Activated CD4-positive, alpha-beta T cell treated with anti-CD3 and anti-CD28 coated beads, Interleukin-2, amount 10 ng/mL, durations not matched to agents 7 days and 5 days (primary cell): ENCODE results near the gene FITM1. TPM values are rescaled to one million over a fixed set of nuclear protein-coding genes. Genes with fewer than 3 reads are reported as not detected.

ENCODE experiments used
- CTCF ChIA-PET: fragments of 350-600 bp; sonication (Branson Sonifier 250); formaldehyde crosslinking; loops from one replicate; lab custom pipeline; 2021; ENCODE audit warnings: antibody characterized with exemption; lab: Charles Lee
- POLR2A ChIA-PET: fragments of 350-600 bp; sonication (Branson Sonifier 250); formaldehyde crosslinking; loops from one replicate; lab custom pipeline; 2021; ENCODE audit warnings: antibody characterized with exemption; lab: Charles Lee
- DNase-seq: peaks from one replicate; pipeline ENCODE4 v3.0.0-alpha.2; 2020
- H3K27ac Mint-ChIP-seq: one replicate; pipeline ENCODE4 v1.8.0; 2021; ENCODE audit warnings: mild to moderate bottlenecking, moderate library complexity, mixed read lengths
- H3K27me3 Mint-ChIP-seq: one replicate; pipeline ENCODE4 v1.8.0; 2021; ENCODE audit warnings: mixed read lengths
- H3K36me3 Mint-ChIP-seq: one replicate; pipeline ENCODE4 v1.8.0; 2021; ENCODE audit warnings: low read depth, mixed read lengths
- H3K4me1 Mint-ChIP-seq: one replicate; pipeline ENCODE4 v1.8.0; 2021; ENCODE audit warnings: mixed read lengths
- H3K4me3 Mint-ChIP-seq: one replicate; pipeline ENCODE4 v1.8.0; 2021; ENCODE audit warnings: mild to moderate bottlenecking, moderate library complexity, mixed read lengths
- H3K9me3 Mint-ChIP-seq: one replicate; pipeline ENCODE4 v1.8.0; 2021; ENCODE audit warnings: mixed read lengths
- total RNA-seq, 2 experiments: library from RNA; stranded (reverse); gene quantifications; one replicate each; pipeline ENCODE4 v1.2.3, GENCODE V29; 2021

FITM1 gene
- total RNA-seq, 2 experiments from 2014 or later, result 1.9 to 2.0 TPM

DNA sequence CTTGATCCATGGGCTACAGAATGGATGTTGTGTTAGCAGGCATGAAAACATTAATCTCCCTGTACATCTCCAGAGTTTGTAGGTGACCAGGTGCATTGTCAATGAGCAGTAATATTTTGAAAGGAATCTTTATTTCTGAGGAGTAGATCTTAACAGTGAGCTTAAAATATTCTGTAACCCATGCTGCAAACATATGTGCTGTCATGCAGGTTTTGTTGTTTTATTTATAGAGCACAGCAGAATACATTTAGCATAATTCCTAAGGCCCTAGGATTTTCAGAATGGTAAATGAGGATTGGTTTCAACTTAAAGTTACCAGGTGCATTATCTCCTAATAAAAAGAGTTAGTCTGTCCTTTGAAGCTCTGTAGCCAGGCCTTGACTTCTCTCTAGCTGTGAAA, 3.5 kb upstream of the FITM1 start:
- Mint-ChIP-seq H3K36me3 (peaks cover 14% of the 10 kb centered on the region), H3K9me3 (no peaks in the 10 kb centered on the region), H3K27ac (peak overlapping the region; percentile 3), H3K27me3 (no peaks in the 10 kb centered on the region), H3K4me3 (no peak overlapping the region), H3K4me1 (peaks cover 11% of the 10 kb centered on the region)
- ChIA-PET CTCF (interaction anchor here (0.8 to 2.0 kb wide), 4 partner anchors 10 to 12 kb away, joined by 3 to 10 read pairs (median 5); partner anchors contain the start of genes DCAF11 and NRL), POLR2A (no interaction called here)
- DNase-seq, result no peak

DNA sequence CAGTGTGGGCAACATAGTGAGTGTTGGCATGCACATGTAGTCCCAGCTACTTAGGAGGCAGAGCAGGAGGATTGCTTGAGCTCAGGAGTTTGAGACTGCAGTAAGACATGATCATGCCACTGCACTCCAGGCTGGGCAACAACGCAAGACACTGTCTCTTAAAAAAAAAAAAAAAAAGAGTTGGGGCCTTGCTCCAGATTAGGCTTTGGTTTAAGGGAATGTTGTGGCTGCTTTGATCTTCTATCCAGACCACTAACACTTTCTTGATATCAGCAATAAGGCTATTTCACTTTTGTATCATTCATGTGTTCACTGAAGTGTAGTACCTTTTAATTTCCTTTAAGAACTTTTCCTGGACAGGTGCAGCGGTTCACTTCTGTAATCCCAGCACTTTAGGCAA, 2.8 kb upstream of the FITM1 start:
- H3K27ac Mint-ChIP-seq, result no peak overlapping the region
- H3K4me1 Mint-ChIP-seq, result peaks cover 18% of the 10 kb centered on the region
- CTCF ChIA-PET, result interaction anchor here (0.8 to 1.6 kb wide), 3 partner anchors 10 to 12 kb away, joined by 3 to 5 read pairs (median 5); no protein-coding TSS in a partner anchor
- no peak overlapping the region for H3K4me3 Mint-ChIP-seq
- no peaks in the 10 kb centered on the region for H3K27me3 Mint-ChIP-seq
- DNase-seq, result no peak
- POLR2A ChIA-PET, result no interaction called here
- no peaks in the 10 kb centered on the region for H3K9me3 Mint-ChIP-seq
- peaks cover 12% of the 10 kb centered on the region for H3K36me3 Mint-ChIP-seq

DNA sequence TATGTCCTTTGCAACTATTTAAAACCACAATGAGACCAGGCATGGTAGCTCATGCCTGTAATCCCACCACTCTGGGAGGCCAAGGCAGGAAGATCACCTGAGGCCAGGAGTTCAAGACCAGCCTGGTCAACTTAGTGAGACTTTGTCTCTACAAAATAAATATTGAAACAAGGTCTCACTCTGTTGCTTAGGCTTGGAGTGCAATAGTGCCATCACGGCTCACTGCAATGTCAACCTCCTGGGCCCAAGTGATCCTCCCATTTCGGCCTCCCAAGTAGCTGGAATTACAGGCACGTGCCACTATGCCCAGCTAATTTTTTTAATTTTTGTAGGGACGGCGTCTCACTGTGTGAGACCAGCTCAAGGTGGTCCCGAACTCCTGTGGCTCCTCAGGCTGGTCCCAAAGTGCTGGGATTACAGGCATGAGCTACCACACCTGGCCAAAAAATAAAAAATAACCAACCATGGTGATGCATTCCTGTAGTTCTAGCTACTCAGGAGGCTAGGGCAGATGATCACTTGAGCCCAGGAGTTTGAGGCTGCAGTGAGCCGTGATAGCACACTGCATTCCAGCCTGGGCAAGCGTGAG, 955 bp upstream of the FITM1 start:
- Mint-ChIP-seq H3K27me3 (no peaks in the 10 kb centered on the region), H3K4me3 (no peak overlapping the region), H3K27ac (no peak overlapping the region), H3K36me3 (peaks cover 2% of the 10 kb centered on the region), H3K4me1 (peaks cover 23% of the 10 kb centered on the region), H3K9me3 (no peaks in the 10 kb centered on the region)
- DNase-seq, result no peak
- CTCF ChIA-PET, result interaction anchor here (0.7 to 1.2 kb wide), 2 partner anchors 13 to 17 kb away, joined by 3 read pairs; partner anchors contain the start of gene PSME2
- POLR2A ChIA-PET, result no interaction called here

DNA sequence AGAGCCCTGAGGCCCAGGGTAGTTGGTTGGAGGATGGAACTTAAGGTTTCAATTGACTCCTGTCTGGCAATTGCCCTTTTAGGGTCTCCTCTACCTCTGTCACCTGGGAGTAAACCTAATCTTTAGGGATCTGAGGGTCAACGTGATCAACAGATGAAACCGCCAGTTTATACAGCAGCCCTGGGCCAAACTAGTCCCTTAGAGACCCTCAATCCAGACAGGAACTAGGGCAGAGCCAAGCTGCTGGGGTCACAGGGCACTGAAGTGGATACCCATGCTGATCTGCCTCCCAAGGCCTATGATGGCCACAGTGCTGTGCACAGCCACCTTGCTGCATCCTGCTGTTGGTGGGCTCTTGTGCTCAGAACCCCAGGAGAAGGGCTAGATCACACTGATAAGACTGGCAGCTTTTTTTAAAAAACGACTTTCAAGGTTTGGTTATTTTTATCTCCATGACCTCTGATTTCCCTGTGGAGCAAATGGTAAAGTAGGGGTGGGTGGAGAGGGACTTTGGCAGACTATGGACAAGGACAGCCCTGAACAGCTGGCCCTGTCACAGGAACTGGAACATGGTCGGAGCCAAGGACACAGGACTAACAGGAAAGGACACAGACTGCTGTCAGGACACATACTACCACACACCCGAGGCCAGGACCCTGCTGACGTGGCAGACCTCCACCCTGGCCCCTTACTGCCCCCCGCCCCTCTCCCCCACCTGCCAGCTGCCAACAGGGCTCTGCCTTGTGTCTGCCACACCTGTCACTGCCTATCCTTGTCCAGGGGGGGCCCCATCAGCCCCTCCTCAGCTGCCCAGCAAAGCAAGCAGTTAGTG, 474 bp downstream of the FITM1 start:
- no peak for DNase-seq
- H3K27ac Mint-ChIP-seq, result no peak overlapping the region
- H3K4me3 Mint-ChIP-seq, result no peak overlapping the region
- no peaks in the 10 kb centered on the region for H3K9me3 Mint-ChIP-seq
- no peaks in the 10 kb centered on the region for H3K27me3 Mint-ChIP-seq
- no peaks in the 10 kb centered on the region for H3K36me3 Mint-ChIP-seq
- POLR2A ChIA-PET, result no interaction called here
- CTCF ChIA-PET, result interaction anchor here (0.7 kb wide), 1 partner anchor 21 kb away, joined by 3 read pairs; no protein-coding TSS in a partner anchor
- peaks cover 29% of the 10 kb centered on the region for H3K4me1 Mint-ChIP-seq

DNA sequence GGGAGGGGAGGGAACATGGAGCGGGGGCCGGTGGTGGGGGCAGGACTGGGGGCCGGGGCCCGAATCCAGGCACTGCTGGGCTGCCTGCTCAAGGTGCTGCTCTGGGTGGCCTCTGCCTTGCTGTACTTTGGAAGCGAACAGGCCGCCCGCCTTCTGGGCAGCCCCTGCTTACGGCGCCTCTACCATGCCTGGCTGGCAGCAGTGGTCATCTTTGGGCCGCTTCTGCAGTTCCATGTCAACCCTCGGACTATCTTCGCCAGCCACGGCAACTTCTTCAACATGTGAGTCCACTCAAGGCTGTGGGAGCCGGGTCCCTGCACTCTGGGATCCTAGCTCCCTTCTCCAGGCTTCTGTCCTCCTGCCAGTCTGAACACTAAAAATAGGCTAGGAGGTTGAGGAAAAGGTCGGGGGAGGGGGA, 1.1 kb downstream of the FITM1 start:
- ChIA-PET POLR2A (no interaction called here), CTCF (interaction anchor here (0.8 to 1.2 kb wide), 4 partner anchors 15 to 41 kb away, joined by 3 to 4 read pairs (median 4); partner anchors contain the start of gene IRF9)
- Mint-ChIP-seq H3K27me3 (no peaks in the 10 kb centered on the region), H3K27ac (peak overlapping the region; percentile 50), H3K9me3 (no peaks in the 10 kb centered on the region), H3K36me3 (peaks cover 2% of the 10 kb centered on the region), H3K4me1 (peaks cover 29% of the 10 kb centered on the region), H3K4me3 (no peak overlapping the region)
- no peak for DNase-seq

DNA sequence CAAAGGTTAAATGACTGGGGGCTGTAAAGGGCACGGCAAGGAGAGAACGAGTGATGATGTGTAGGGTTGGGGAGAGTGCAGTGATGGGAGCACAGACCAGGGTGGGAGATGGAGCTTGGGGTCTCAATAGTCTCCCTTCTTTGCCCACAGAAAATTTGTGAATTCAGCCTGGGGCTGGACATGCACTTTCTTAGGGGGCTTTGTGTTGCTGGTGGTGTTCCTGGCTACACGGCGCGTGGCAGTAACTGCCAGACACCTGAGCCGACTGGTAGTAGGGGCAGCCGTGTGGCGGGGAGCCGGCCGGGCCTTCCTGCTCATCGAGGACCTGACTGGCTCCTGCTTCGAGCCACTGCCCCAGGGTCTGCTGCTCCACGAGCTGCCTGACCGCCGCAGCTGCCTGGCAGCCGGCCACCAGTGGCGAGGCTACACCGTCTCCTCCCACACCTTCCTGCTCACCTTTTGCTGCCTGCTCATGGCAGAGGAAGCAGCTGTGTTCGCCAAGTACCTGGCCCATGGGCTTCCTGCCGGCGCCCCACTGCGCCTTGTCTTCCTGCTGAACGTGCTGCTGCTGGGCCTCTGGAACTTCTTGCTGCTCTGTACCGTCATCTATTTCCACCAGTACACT, 1.7 kb downstream of the FITM1 start:
- POLR2A ChIA-PET, result no interaction called here
- peaks cover 34% of the 10 kb centered on the region for H3K4me1 Mint-ChIP-seq
- no peak overlapping the region for H3K4me3 Mint-ChIP-seq
- CTCF ChIA-PET, result interaction anchor here (0.8 to 2.4 kb wide), 6 partner anchors 9 to 42 kb away, joined by 3 to 7 read pairs (median 4); partner anchors contain the start of genes DCAF11, EMC9, IRF9 and NRL
- DNase-seq, result no peak
- no peaks in the 10 kb centered on the region for H3K27me3 Mint-ChIP-seq
- no peaks in the 10 kb centered on the region for H3K9me3 Mint-ChIP-seq
- H3K27ac Mint-ChIP-seq, result peak overlapping the region; percentile 85
- peaks cover 8% of the 10 kb centered on the region for H3K36me3 Mint-ChIP-seq

DNA sequence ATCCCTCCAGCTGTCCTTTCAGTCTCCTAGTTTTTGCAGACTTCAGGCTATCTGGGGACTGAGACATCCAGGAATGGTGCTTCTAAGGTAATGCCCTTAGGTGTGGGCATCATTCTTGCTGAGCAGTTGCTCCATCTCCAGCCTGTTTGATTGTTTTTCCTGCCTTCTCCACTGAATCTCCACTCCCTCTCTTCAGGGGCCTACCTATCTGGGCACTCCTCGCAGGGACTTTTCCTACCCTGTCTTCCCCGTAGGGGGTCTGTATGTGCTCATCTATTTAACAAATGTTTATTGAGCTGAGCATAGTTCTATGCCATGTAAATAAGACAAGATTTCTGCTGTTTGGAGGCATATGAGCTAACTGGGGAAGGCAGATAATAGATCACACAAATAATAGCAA, 2.5 kb downstream of the FITM1 start:
- peaks cover 13% of the 10 kb centered on the region for H3K36me3 Mint-ChIP-seq
- DNase-seq, result no peak
- POLR2A ChIA-PET, result interaction anchor here (0.7 kb wide), 1 partner anchor 577 kb away, joined by 8 read pairs; the partner anchor contains the start of gene THTPA
- H3K4me3 Mint-ChIP-seq, result no peak overlapping the region
- no peaks in the 10 kb centered on the region for H3K9me3 Mint-ChIP-seq
- no peaks in the 10 kb centered on the region for H3K27me3 Mint-ChIP-seq
- H3K27ac Mint-ChIP-seq, result peak overlapping the region; percentile 85
- CTCF ChIA-PET, result interaction anchor here (0.7 to 2.4 kb wide), 3 partner anchors 8 to 25 kb away, joined by 3 to 7 read pairs (median 3); partner anchors contain the start of genes DCAF11, EMC9 and NRL
- peaks cover 39% of the 10 kb centered on the region for H3K4me1 Mint-ChIP-seq

DNA sequence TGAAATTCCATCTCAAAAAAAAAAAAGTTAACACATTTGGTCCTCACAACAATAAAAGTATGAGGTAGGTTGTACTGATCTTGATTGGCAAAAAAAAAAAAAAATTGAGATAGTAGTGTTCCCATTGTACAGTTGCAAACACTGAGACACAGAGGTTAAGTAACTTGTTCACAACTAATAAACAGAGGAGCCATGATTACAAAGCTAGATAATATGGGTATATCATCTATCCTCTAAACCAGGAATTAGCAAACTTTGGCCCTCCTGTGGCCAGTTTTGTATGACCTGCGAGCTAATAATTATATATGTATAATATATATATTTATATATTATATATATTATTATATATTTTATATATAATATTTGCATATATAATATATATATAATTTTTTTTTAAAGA, 3.3 kb downstream of the FITM1 start:
- Mint-ChIP-seq H3K36me3 (peaks cover 21% of the 10 kb centered on the region), H3K4me1 (peaks cover 46% of the 10 kb centered on the region), H3K9me3 (no peaks in the 10 kb centered on the region), H3K27me3 (no peaks in the 10 kb centered on the region), H3K4me3 (no peak overlapping the region), H3K27ac (no peak overlapping the region)
- POLR2A ChIA-PET, result interaction anchor here (0.7 kb wide), 1 partner anchor 578 kb away, joined by 8 read pairs; the partner anchor contains the start of gene THTPA
- no peak for DNase-seq
- CTCF ChIA-PET, result interaction anchor here (0.6 to 2.4 kb wide), 7 partner anchors 15 to 772 kb away, joined by 3 to 7 read pairs (median 3); partner anchors contain the start of genes DCAF11, IPO4 and NRL

DNA sequence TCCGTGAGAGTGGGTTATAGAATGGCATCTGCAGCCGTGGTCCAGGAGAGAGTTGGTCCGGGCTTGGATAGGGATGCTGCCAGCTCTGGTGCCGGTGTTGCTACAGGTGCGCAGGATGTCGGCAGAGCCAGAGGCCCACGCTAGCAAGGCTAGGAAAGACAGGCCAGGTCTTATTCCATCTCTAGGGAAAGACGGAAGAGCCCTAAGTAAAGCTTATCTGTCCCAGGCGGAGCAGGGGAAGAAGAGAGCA, 5.0 kb downstream of the FITM1 start:
- ChIA-PET CTCF (interaction anchor here (0.7 to 7.6 kb wide), 10 partner anchors 10 to 296 kb away, joined by 3 to 62 read pairs (median 3); partner anchors contain the start of genes DCAF11, IRF9, NRL and PSME2), POLR2A (interaction anchor here (0.8 to 1.2 kb wide), 4 partner anchors 11 to 43 kb away, joined by 3 to 7 read pairs (median 4); partner anchors contain the start of genes DCAF11, NRL, PSME2 and RNF31)
- Mint-ChIP-seq H3K4me1 (peaks cover 58% of the 10 kb centered on the region), H3K4me3 (peak overlapping the region; percentile 84), H3K9me3 (no peaks in the 10 kb centered on the region), H3K27me3 (no peaks in the 10 kb centered on the region), H3K27ac (peak overlapping the region; percentile 91), H3K36me3 (peaks cover 37% of the 10 kb centered on the region)
- DNase-seq, result no peak

DNA sequence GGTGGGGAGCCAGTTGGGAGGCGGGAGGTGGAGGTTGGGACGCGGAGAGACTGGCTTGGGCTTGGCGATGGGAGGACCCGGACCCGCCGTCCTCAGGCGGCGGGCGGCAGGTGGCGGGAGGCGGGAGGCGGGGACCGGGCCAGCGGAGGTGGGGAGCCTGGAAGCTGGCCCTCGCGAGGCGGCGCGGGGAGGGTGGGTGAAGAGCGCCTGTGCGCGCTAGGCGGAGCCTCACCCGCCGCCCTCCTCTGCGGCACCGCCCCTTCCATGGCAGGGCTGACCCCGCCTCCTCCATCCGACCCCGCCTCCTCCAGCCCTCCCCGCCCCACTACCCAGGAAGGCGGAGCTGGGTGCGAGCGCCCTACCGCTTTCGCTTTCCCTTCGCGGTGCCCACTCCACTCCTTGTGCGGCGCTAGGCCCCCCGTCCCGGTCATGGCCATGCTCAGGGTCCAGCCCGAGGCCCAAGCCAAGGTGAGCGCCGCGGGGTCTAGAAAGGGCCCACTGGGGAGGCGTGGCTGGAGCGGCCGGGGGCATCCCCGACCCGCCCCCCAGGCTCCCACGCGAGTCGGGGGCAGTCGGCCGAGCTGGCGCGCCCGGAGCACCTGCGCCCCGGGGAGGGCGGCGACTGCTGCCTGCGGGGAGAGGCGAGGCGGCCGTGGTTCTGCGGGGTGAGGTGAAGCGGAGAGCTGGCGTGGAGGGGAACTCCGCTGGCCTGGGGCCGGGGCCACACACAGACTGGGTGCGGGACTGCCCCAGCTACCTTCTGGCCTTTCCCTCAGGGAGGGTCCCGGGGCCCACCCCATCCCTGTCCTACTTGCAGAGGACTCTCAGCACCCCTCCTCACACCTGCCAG, 5.6 kb downstream of the FITM1 start, which contains the start of gene PSME1:
PSME1 (plus strand) TSS at position 361 of the 850 bp plus-strand sequence; CDS start at position 430, 69 bp downstream.
- DNase-seq, result peak; percentile 93
- H3K4me1 Mint-ChIP-seq, result peaks cover 56% of the 10 kb centered on the region
- H3K27me3 Mint-ChIP-seq, result no peaks in the 10 kb centered on the region
- POLR2A ChIA-PET, result interaction anchor here (0.8 to 1.7 kb wide), 5 partner anchors 11 to 44 kb away, joined by 3 to 7 read pairs (median 5); partner anchors contain the start of genes DCAF11, IRF9, NRL and PSME2
- CTCF ChIA-PET, result interaction anchor here (0.7 to 7.6 kb wide), 12 partner anchors 10 to 296 kb away, joined by 3 to 62 read pairs (median 3); partner anchors contain the start of genes DCAF11, IRF9, NRL and PSME2
- peaks cover 40% of the 10 kb centered on the region for H3K36me3 Mint-ChIP-seq
- peak within 1 kb of the TSS; percentile 93 for H3K27ac Mint-ChIP-seq
- H3K4me3 Mint-ChIP-seq, result peak within 1 kb of the TSS; percentile 94
- H3K9me3 Mint-ChIP-seq, result no peaks in the 10 kb centered on the region
